Neutrophil (primary cell): ENCODE data around the gene KIF3C.
"Not testable (repeated sequence)": the region's sequence is repeated elsewhere in the genome, so short reads cannot be mapped to it uniquely, and the experiment has no call there.

Source experiments
- H3K27ac ChIP-seq: fragments of 200-600 bp; sonication (generic); 2 replicates; pipeline ENCODE4 v1.5.1; 2016; ENCODE audit warnings: mild to moderate bottlenecking, moderate library complexity
- H3K27me3 ChIP-seq: fragments of 200-600 bp; sonication (generic); 2 replicates; pipeline ENCODE4 v1.6.0; 2016; ENCODE audit warnings: mild to moderate bottlenecking
- H3K36me3 ChIP-seq: fragments of 200-600 bp; sonication (generic); 2 replicates; pipeline ENCODE4 v1.5.1; 2017
- H3K4me1 ChIP-seq, 2 experiments: fragments of 200-600 bp in 1 of 2; sonication (generic) in 1 of 2; 1 replicate in 1 of 2; 2 replicates in 1 of 2; pipeline versions ENCODE4 v1.5.1 to v1.6.1; 2013 to 2016; ENCODE audit warnings: low read depth in 1 of 2, low read length in 1 of 2, mild to moderate bottlenecking in 1 of 2, moderate library complexity in 1 of 2; ENCODE audit not compliant: control insufficient read depth in 1 of 2, insufficient read depth in 1 of 2
- H3K4me3 ChIP-seq, 2 experiments: fragments of 200-600 bp in 1 of 2; sonication (generic) in 1 of 2; 1 replicate in 1 of 2; 2 replicates in 1 of 2; pipeline ENCODE4 v1.5.1; 2013 to 2016; ENCODE audit warnings: low read depth in 1 of 2, low read length in 1 of 2, mild to moderate bottlenecking in 1 of 2, moderate library complexity in 1 of 2
- H3K9me3 ChIP-seq: fragments of 200-600 bp; sonication (generic); 2 replicates; pipeline ENCODE4 v1.5.1; 2016
- TF ChIP-seq, protein P1 (sequence below): fragments of 200-600 bp; sonication (generic); IDR thresholded peaks from 2 replicates; pipeline ENCODE4 v1.5.1; 2016; ENCODE audit warnings: antibody characterized with exemption

The KIF3C gene

GRCh38 chr2:25982273-25982967 lies at the start of gene KIF3C:
Gene KIF3C (minus strand): TSS chr2:25982497. CDS start chr2:25981917, 580 bp downstream.
- TF ChIP-seq, protein P1, sequence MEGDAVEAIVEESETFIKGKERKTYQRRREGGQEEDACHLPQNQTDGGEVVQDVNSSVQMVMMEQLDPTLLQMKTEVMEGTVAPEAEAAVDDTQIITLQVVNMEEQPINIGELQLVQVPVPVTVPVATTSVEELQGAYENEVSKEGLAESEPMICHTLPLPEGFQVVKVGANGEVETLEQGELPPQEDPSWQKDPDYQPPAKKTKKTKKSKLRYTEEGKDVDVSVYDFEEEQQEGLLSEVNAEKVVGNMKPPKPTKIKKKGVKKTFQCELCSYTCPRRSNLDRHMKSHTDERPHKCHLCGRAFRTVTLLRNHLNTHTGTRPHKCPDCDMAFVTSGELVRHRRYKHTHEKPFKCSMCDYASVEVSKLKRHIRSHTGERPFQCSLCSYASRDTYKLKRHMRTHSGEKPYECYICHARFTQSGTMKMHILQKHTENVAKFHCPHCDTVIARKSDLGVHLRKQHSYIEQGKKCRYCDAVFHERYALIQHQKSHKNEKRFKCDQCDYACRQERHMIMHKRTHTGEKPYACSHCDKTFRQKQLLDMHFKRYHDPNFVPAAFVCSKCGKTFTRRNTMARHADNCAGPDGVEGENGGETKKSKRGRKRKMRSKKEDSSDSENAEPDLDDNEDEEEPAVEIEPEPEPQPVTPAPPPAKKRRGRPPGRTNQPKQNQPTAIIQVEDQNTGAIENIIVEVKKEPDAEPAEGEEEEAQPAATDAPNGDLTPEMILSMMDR: peak; percentile 48
- no peaks in the 10 kb centered on the region for H3K27me3 ChIP-seq
- H3K27ac ChIP-seq: peak within 1 kb of the TSS; percentile 80
- H3K4me1 ChIP-seq: peaks cover 20 to 52% of the 10 kb centered on the region in 2 experiments
- H3K4me3 ChIP-seq: peak within 1 kb of the TSS; percentile 79 to 96
- H3K9me3 ChIP-seq: no peaks in the 10 kb centered on the region
- H3K36me3 ChIP-seq: no peaks in the 10 kb centered on the region

GRCh38 chr2:26028083-26028482 lies 45.8 kb upstream of the KIF3C start:
- not testable (repeated sequence) for H3K27me3 ChIP-seq, H3K27ac ChIP-seq, H3K4me3 ChIP-seq, H3K9me3 ChIP-seq, H3K36me3 ChIP-seq
- H3K4me1 ChIP-seq: peaks cover 16% of the 10 kb centered on the region in 2 experiments

- TF ChIP-seq, protein P1: no peak
Measured at GRCh38 chr2:26025509-26025908, 43.2 kb upstream of the KIF3C start.

DNA sequence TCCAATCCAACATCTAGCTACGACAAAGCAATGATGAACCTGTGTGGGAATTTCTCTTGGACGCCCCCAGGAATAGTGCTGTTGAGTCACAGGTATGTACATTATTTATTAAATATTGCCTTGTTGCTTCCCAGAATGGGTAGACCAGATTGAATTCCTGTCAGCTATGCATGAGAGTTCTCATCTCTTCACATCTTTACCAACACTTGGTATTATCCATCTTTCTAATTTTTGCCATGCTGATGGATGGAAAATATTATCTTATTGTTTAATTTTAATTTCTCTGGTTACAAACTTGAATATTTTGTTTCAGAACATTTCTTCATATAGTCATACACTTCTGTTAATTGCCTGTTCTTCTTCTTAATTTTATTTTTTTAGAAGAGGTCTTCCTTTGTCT lies 42.0 kb upstream of the KIF3C start:
- no peaks in the 10 kb centered on the region for H3K9me3 ChIP-seq
- no peak overlapping the region for H3K4me3 ChIP-seq
- no peak overlapping the region for H3K27ac ChIP-seq
- no peaks in the 10 kb centered on the region for H3K36me3 ChIP-seq
- H3K4me1 ChIP-seq: peaks cover 13 to 15% of the 10 kb centered on the region in 2 experiments
- TF ChIP-seq, protein P1: no peak
- H3K27me3 ChIP-seq: no peaks in the 10 kb centered on the region

More at GRCh38 chr2:26025509-26025908, 43.2 kb upstream of the KIF3C start:
- H3K4me1 ChIP-seq: peaks cover 6 to 9% of the 10 kb centered on the region in 2 experiments
- H3K4me3 ChIP-seq: no peak overlapping the region
- no peaks in the 10 kb centered on the region for H3K9me3 ChIP-seq
- H3K27me3 ChIP-seq: no peaks in the 10 kb centered on the region
- H3K27ac ChIP-seq: no peak overlapping the region
- H3K36me3 ChIP-seq: no peaks in the 10 kb centered on the region

DNA sequence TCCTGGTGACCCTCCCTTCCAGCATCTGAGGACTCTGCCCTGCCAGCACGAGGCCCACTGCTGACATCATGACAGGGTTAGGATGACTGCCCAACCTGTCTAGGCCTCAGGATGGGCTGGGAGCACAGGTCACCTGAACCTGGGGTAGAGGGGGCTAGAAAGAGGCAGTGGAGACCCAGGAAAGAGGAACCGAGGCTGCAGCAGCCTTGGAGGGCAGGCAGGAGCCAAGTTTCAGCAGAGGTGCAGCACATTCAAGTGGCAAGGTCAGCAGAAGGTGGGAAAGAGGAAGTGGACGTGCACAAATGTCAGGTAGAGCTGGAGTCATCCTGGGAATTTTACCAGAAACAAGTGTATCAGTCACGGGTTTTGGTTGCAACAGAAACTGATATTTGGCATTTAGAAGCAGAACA lies 37.9 kb upstream of the KIF3C start:
- peak overlapping the region; percentile 62 for H3K27ac ChIP-seq
- TF ChIP-seq, protein P1: no peak
- no peaks in the 10 kb centered on the region for H3K36me3 ChIP-seq
- H3K9me3 ChIP-seq: no peaks in the 10 kb centered on the region
- peaks cover 19 to 21% of the 10 kb centered on the region in 2 experiments for H3K4me1 ChIP-seq
- no peak overlapping the region for H3K4me3 ChIP-seq
- no peaks in the 10 kb centered on the region for H3K27me3 ChIP-seq
